ENCODE data around the gene CAMSAP2.

DNA sequence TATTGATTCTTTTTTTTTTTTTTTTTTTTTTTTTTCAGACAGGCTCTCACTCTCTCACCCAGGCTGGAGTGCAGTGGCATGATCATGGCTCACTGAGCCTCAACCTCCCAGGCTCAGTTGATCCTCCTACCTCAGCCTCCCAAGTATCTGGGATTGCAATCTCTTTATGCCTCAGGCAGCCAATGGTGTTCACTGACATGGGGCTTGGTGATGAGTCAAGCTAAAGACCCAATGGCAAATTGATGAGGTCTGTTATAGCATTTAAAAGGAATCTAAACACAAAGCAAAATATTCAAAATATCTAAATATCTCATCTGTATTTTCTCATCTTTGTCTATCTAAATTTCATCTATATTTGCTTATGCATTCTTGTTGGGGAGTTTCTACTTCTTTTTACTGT, 30.5 kb upstream of the CAMSAP2 start:
- no peak for TF ChIP-seq POLR2A (IDR thresholded peaks at IDR 0.05)
- TF ChIP-seq, protein P1, sequence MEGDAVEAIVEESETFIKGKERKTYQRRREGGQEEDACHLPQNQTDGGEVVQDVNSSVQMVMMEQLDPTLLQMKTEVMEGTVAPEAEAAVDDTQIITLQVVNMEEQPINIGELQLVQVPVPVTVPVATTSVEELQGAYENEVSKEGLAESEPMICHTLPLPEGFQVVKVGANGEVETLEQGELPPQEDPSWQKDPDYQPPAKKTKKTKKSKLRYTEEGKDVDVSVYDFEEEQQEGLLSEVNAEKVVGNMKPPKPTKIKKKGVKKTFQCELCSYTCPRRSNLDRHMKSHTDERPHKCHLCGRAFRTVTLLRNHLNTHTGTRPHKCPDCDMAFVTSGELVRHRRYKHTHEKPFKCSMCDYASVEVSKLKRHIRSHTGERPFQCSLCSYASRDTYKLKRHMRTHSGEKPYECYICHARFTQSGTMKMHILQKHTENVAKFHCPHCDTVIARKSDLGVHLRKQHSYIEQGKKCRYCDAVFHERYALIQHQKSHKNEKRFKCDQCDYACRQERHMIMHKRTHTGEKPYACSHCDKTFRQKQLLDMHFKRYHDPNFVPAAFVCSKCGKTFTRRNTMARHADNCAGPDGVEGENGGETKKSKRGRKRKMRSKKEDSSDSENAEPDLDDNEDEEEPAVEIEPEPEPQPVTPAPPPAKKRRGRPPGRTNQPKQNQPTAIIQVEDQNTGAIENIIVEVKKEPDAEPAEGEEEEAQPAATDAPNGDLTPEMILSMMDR (IDR thresholded peaks at IDR 0.05), result no peak
